Measurements from ENCODE around the gene KCNS3.

Gene KCNS3

DNA sequence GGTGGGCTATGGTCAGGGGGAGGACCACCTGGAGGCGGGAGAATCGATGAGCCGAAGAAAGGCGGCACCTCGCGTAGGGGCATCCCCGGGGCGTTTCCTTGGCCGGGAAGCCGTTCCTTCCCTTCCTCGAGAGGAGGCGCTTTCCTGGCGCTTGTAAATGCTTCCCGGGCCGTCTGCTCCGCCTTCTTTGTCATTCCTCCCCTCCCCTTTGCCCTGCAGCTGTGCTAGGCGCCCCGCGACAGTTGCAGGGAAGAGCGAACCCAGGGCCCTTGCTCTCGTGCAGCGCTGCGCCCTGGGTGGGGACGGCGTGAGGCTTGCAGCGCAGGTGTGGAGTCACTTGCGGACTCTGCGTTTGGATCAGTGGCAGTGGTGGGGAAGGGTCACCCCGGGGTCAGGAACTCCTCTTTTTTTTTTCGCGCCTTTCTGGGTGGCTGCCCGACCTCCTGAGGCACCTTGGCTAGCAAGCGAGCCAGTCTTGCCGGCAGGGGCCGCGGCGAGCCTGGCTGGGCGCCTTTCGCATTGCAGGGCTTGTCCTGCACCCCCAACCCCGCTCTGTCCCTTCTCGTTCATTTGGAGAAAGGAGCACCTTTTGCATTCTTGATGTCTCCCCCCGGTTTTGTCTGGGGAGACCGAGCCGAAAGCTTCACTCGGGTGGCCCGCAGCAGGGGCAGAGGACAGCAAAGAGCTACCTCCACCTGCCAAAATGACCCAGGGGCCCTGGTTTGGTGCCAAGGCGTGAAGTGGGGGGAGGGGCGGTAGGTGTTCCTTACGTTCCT lies 858 bp downstream of the KCNS3 start:
- no peak for FAIRE-seq

DNA sequence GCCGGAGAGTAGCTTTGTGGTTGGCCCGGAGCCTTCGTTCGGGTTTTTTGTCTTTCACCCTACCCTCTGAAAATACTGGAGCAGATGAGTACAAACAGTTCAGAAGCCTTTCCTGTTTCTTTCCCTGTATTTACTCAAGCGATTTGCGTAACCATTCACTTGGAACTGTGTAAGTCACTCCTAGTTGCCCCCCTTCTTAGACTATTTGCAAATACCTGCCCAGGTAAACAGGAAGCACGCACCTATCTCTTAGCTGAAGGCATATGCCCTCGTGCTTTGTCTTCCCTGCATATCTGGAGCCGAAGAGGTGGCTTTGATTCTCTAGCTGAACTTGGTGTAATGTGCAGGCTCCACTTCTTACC lies 1.4 kb downstream of the KCNS3 start:
- FAIRE-seq, result no peak

DNA sequence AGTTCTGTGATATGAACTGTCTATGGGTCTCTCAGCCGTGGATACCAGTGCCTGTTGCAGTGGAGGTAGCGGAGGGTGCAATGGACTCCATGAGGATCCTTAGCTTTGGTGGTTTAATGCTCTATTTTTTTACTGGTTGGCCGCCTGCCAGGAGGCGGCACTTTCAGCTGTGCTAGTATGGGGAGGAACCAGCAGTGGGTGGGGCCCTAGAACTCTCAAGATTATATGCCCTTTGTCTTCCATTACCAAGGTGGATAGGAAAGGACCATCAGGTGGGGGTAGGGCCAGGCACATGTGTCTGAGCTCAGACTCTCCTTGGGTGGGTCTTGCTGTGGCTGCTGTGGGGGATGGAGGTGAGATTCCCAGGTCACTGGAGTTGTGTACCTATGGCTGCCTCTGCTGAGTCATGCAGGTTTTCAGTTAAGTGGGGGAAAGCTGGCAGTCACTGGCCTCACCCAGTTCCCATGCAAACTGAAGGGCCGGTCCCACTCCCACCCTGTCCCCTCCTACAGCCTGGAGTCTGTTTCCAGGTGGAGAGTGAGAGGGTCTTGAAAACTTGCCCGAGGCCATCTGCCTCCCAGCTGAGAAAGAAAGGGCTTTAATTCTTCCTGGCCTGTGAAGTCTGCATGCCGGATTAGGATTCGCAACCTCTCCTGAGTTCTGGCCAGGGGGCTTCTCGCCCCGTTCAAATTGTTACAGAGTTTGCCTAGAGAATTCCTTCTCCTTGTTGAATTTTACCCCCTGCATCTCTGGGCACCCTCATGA lies 14.5 kb downstream of the KCNS3 start:
- FAIRE-seq, result no peak

GRCh38 chr2:17894005-17894404 lies 15.5 kb downstream of the KCNS3 start:
- FAIRE-seq, result no peak

DNA sequence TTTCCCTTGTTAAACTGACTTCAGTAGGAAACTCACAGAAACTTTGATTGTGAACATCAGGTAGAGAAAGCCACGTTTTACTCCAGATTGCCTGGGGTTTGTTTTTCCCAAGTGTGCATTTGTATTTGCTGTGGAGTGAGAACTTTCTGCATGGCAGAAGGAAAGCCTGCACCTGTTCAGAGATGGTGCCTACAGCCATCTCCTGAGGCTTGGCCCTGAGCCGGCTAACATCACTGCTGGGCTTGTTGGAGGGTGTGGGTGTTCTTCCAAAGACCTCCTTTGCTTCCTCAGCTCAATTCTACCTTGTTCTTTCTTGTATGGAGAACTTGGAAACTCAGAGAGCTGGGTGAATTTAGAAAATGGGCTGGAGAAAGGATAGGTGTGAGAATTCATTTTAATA lies 16.1 kb downstream of the KCNS3 start:
- FAIRE-seq, result no peak

- FAIRE-seq, result no peak
Measured at GRCh38 chr2:17899871-17900270, 21.4 kb downstream of the KCNS3 start.

DNA sequence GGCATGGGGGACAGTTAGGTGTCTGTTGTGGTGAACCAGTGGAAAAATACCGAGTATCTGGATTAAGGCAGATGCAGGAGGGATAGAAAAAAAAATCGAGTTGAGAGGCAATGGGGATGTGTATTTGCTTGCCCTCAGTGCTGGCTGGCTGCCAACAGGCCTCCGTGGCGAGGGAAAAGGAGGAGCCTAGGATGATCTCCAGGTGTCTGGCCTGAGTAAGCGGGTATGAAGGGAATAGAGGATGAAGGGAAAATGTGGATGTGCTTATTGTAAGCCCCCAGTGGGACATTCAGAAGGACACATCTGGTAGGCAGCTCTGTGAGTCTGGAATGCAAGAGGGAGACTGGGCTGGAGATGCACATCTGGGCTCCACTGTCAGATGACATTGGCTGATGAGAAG lies 22.8 kb downstream of the KCNS3 start:
- FAIRE-seq, result no peak

DNA sequence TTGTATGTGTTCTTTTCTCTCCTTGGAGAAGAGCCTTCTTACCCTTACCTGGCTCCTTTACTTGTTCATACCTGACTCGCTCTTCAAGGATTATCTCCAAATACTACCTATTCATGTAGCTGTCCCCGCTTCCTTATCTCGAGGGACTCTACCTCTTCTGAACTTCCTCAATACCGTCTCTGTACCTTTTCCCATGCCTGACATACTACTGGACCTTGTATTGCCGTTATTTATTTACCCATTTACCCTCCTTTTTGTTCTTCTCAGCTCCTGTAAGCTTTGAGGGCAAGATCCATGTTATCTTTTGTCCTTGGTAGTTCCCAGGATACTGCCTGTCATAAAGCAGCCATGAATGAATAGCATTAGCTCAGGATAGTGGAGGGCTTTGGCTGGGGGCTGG lies 32.5 kb downstream of the KCNS3 start:
- FAIRE-seq, result no peak

DNA sequence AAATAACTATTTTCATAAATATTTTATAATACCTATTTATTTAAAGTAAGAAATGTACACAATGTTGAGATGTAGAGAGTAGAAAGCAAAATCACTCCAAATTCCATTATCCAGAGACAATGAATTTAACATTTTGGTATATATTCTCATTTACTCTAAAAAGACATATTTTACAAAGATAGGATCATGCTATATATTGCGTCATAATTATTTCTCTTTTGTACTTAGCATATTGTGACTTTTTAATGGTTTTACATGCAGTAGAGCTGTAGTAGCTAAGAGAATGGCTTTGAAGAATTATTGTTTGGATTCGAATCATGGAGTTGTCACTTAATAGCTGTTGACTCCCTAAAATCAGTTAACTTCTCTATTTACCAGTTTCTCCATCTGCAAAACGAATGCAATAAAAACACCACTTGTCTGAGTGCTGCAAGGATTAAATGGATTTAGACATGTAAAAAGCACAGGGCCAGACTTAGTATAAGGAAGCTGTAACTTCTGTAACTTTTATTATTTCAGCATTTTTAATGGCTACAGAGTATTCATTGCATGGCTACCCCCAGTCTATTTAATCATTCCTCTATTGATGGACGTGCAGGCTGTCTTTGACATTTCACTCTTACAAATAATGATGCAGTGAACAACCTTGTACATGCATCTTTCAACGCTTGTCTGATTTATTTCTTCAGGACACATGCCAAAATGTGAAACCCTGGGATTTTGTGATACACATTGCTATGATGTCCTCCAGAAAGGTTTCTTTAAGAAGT lies 33.2 kb downstream of the KCNS3 start:
- FAIRE-seq, result no peak

GRCh38 chr2:17912266-17912691 lies 33.8 kb downstream of the KCNS3 start:
- FAIRE-seq, result no peak

DNA sequence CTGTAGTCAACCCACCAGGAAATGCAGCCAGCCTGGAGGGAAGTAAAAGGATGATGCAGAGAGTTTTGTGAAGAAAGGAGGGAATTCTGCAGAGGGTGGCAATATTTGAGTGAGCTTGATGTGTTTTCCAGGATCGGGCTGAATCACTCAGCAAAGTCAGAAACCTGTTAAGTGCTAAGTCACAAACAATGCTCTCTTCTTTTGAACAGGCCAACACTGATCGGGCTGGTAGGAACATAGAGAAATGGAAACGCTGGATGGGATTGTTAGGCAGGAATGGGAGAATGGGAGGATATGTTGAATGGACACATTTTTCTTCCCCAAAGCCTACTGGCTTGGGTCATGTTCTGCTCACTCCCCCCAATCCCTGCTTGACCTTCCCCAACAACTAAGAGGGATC lies 36.6 kb downstream of the KCNS3 start:
- no peak for FAIRE-seq

DNA sequence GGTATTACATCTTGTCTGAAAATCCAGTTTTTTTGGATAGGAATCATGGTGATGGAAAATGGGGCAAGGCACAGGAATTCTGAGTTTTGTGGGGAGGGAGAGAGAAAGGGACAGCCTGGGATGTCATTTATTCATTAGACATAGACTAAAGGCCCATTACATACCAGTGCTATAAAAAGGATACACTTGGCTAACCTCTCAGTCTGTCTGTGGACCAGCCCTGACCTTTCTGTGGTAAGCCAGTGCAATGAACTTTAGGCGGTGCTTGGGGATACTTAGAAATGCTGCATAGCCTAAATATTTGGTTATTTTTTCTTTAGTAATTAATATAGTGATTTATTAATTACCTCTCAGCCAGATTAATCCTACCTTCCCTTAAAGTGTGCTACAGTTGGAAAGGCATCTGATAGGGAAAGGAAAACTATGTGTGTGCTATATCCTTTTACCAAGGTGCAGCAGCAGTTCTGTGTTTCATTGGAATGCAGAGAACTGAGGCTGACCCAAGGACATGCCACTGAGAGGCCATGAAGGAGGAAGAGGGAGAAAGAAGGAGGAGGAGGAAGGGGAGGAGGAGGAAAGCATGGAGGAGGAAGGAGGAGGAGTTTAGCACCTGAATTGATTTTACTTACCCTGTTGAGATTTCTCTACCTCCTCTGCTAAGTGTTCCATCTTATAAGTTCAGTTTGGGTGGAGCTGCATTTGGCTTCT lies 37.5 kb downstream of the KCNS3 start:
- FAIRE-seq, result no peak

DNA sequence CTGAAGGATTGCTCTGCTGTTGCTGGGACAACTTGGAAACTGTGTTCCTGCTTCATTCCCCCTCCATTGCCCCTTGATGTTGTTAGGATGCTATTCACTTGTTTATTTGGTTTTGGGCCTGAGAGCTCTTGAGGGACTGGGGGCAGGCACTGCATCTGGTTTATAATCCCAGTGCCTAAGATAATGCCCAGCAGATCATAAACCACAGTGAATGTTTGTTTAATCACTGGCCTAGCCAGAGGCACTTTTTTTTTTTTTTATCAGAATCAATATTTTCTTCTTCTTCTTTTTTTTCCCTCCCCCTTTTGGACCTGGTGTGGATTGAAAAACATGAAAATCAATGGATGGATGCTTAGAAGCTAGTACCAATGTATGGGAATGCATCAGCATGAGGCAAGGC lies 38.1 kb downstream of the KCNS3 start:
- FAIRE-seq, result no peak

DNA sequence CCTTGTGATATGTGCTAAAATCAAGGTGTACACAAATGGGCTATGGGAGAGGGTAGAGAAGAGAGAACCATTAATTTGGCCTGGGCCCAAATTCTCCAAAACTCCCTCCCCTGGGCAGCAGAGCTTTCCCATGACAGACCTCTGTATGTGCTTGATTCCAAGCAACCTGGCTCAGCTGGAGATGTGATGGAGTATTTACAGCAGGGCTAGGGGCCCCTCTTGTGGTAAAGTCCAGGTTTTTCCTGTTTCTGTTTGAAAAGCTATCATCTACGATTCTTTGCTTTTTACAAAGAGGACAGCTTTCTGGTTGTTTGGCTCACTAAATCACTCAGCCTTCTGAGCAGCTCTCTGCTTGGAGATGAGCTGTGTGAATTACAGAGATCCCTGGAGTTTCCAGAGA lies 40.3 kb downstream of the KCNS3 start:
- FAIRE-seq, result no peak

GRCh38 chr2:17930773-17931172 lies 52.3 kb downstream of the KCNS3 start:
- no peak for FAIRE-seq

- no peak for FAIRE-seq
Measured at GRCh38 chr2:17933256-17933655, 54.8 kb downstream of the KCNS3 start.

DNA sequence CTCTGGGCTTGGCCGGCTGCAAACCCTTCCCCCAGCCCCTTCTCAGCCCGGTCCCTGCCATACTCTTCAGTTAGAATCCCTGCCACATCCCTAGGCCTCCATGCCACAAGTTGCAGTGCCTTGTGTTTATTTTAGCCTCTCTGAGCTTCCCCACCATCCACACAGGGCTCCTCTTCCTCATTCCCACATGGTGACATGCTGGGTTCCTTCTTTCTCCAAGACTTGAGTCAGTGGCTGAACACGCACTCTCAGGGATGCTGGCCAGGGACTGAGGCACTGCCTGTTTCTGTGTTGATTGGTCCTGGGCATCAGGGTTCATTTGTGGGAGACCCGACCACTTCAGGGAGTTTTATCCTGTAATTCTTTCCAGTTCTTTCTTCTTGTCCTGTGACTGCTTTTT lies 56.3 kb downstream of the KCNS3 start:
- FAIRE-seq, result no peak

GRCh38 chr2:17935242-17935885 lies 56.9 kb downstream of the KCNS3 start:
- no peak for FAIRE-seq

GRCh38 chr2:17936599-17936998 lies 58.1 kb downstream of the KCNS3 start:
- FAIRE-seq, result no peak

- FAIRE-seq, result no peak
Measured at GRCh38 chr2:17940091-17940630, 61.7 kb downstream of the KCNS3 start.

DNA sequence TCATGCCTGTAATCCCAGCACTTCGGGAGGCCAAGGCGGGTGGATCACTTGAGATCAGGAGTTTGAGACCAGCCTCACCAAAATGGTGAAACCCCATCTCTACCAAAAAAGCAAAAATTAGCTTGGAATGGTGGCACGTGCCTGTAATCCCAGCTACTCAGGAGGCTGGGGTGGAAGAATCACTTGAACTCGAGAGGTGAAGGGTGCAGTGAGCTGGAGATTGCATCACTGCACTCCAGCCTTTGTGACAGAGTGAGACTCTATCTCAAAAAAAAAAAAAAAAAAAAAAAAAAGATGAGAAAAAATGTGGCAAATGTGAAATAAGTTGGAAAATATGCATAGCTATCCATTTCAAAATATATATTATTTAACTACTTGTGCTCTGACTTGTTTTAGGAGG lies 65.0 kb downstream of the KCNS3 start:
- FAIRE-seq, result no peak

DNA sequence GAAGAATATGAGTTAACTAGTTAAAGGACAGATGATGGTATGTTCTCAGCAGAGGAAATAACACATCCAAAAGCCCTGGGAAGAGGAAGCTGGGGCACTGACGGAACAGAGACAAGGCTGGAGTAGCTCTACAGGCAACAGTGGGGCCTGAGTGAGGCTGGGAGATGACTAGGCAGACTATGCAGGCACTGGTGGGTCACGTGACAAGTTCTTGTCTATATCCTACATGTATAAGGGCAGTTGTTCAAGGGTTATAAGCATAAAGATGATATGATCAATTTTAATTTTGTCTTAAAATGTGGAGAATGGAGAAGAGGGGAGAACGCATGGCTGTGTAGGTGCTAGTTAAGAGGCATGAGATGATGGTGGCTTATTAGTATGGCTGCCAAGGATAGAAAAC lies 68.6 kb downstream of the KCNS3 start:
- FAIRE-seq, result no peak

Measured in colon (tissue), 2 donors.